SK-N-SH (cell line): Measurements from ENCODE around the gene KLF16. TPM values are rescaled to one million over a fixed set of nuclear protein-coding genes. Genes with fewer than 3 reads are reported as not detected.

Experiments used
- CTCF ChIA-PET: fragments of 300-600, 350-600 bp; formaldehyde crosslinking; extraction: SDS; loops from one replicate; lab custom pipeline; 2021; lab: Yijun Ruan, JAX
- POLR2A ChIA-PET: fragments of 350-600 bp; sonication (Branson Sonifier 250); formaldehyde crosslinking; extraction: SDS; loops from one replicate; lab custom pipeline; 2020; ENCODE audit warnings: antibody characterized with exemption, inconsistent platforms; lab: Yijun Ruan, JAX
- DNase-seq: peaks from one replicate; pipeline ENCODE4 v3.0.0; 2012
- H2AFZ ChIP-seq: fragments of 200-600 bp; sonication (generic); 2 replicates; pipeline ENCODE4 v1.8.1; 2016; ENCODE audit warnings: antibody characterized with exemption, mild to moderate bottlenecking, low read depth
- H3F3A ChIP-seq: fragments of 200-600 bp; sonication (generic); replicated peaks from 2 replicates; pipeline ENCODE3; 2016; ENCODE audit warnings: antibody characterized with exemption, mild to moderate bottlenecking; ENCODE audit not compliant: insufficient read depth
- H3K27ac ChIP-seq, 2 experiments: fragments of 200-500 bp in 1 of 2; fragments of 200-600 bp in 1 of 2; sonication (Bioruptor generic) in 1 of 2; sonication (generic), shearing (Covaris generic) in 1 of 2; 2 replicates each; pipeline versions ENCODE4 v1.5.1 to v1.6.1; 2014 to 2016; ENCODE audit warnings: low read depth in 2 of 2, inconsistent platforms in 1 of 2, low read length in 1 of 2, mild to moderate bottlenecking in 1 of 2, mixed read lengths in 1 of 2
- H3K27me3 ChIP-seq: fragments of 200-600 bp; sonication (generic), shearing (Covaris generic); 2 replicates; pipeline ENCODE4 v1.6.1; 2016; ENCODE audit warnings: mixed run types; ENCODE audit not compliant: insufficient read depth
- H3K36me3 ChIP-seq, 2 experiments: fragments of 200-500 bp in 1 of 2; fragments of 200-600 bp in 1 of 2; sonication (Bioruptor generic) in 1 of 2; sonication (generic) in 1 of 2; replicated peaks in 1 of 2; 2 replicates each; pipeline versions ENCODE3 to v1.5.1; 2014 to 2016; ENCODE audit warnings: low read length in 1 of 2, mild to moderate bottlenecking in 1 of 2; ENCODE audit not compliant: insufficient read depth in 2 of 2, control insufficient read depth in 1 of 2
- H3K4me1 ChIP-seq, 2 experiments: fragments of 200-500 bp in 1 of 2; fragments of 200-600 bp in 1 of 2; sonication (Bioruptor generic) in 1 of 2; sonication (generic), shearing (Covaris generic) in 1 of 2; 2 replicates each; pipeline versions ENCODE4 v1.5.1 to v1.6.1; 2014 to 2016; ENCODE audit warnings: low read depth in 1 of 2, low read length in 1 of 2, mixed run types in 1 of 2; ENCODE audit not compliant: insufficient read depth in 2 of 2, control insufficient read depth in 1 of 2
- H3K4me2 ChIP-seq: fragments of 200-600 bp; sonication (generic), shearing (Covaris generic); 2 replicates; pipeline ENCODE4 v1.6.1; 2017; ENCODE audit warnings: mixed run types
- H3K4me3 ChIP-seq, 2 experiments: fragments of 200-500 bp in 1 of 2; fragments of 200-600 bp in 1 of 2; sonication (Bioruptor generic) in 1 of 2; sonication (generic), shearing (Covaris generic) in 1 of 2; 2 replicates each; pipeline versions ENCODE4 v1.5.1 to v1.8.1; 2014 to 2016; ENCODE audit warnings: low read depth in 2 of 2, inconsistent platforms in 1 of 2, low read length in 1 of 2, mild to moderate bottlenecking in 1 of 2, mixed read lengths in 1 of 2, moderate library complexity in 1 of 2
- H3K79me2 ChIP-seq: fragments of 200-600 bp; sonication (generic); 2 replicates; pipeline ENCODE4 v1.8.1; 2017; ENCODE audit warnings: mild to moderate bottlenecking; ENCODE audit not compliant: insufficient read depth
- H3K9ac ChIP-seq: fragments of 200-600 bp; sonication (generic); 2 replicates; pipeline ENCODE4 v1.6.1; 2017; ENCODE audit warnings: mixed run types
- H3K9me2 ChIP-seq: fragments of 200-600 bp; sonication (generic); 2 replicates; pipeline ENCODE4 v1.6.1; 2017; ENCODE audit warnings: mixed run types
- H3K9me3 ChIP-seq: fragments of 200-600 bp; sonication (generic); 2 replicates; pipeline ENCODE4 v1.6.1; 2017; ENCODE audit warnings: mixed run types, mild to moderate bottlenecking, moderate library complexity
- H4K20me1 ChIP-seq: fragments of 200-600 bp; sonication (generic); 2 replicates; pipeline ENCODE4 v1.6.1; 2017; ENCODE audit warnings: mild to moderate bottlenecking, mixed run types; ENCODE audit not compliant: insufficient read depth
- ELF1 ChIP-seq: IDR thresholded peaks from 2 replicates; pipeline ENCODE4 v1.4.0; 2012
- EP300 ChIP-seq, 2 experiments: IDR thresholded peaks; 2 replicates each; pipeline versions ENCODE4 v1.4.0 to v1.6.1; 2012; ENCODE audit warnings: borderline replicate concordance in 1 of 2, low read depth in 1 of 2, low read length in 1 of 2
- EZH2phosphoT487 ChIP-seq: fragments of 200-600 bp; sonication (generic); IDR thresholded peaks from 2 replicates; pipeline ENCODE4 v1.6.1; 2017; ENCODE audit warnings: low read depth, mixed run types, mild to moderate bottlenecking, antibody characterized with exemption, moderate library complexity, borderline replicate concordance
- FOSL2 ChIP-seq: IDR thresholded peaks from 2 replicates; pipeline ENCODE4 v1.4.0; 2012; ENCODE audit warnings: low read depth, mild to moderate bottlenecking, moderate library complexity, borderline replicate concordance
- GABPA ChIP-seq: IDR thresholded peaks from 2 replicates; pipeline ENCODE4 v1.4.0; 2012; ENCODE audit warnings: low read depth, mild to moderate bottlenecking
- IRF3 ChIP-seq: fragments of 150-350 bp; IDR thresholded peaks from 2 replicates; pipeline ENCODE4 v1.6.1; 2016; ENCODE audit warnings: mild to moderate bottlenecking, low read depth, low read length
- MEF2A ChIP-seq: IDR thresholded peaks from 2 replicates; pipeline ENCODE4 v1.4.0; 2012; ENCODE audit warnings: low read depth, borderline replicate concordance
- MXI1 ChIP-seq: IDR thresholded peaks from 2 replicates; pipeline ENCODE4 v1.6.1; 2012; ENCODE audit warnings: mild to moderate bottlenecking, low read depth, low read length, improper control_type of control experiment
- NRF1 ChIP-seq: IDR thresholded peaks from 2 replicates; pipeline ENCODE4 v1.6.1; 2012; ENCODE audit warnings: low read depth, mild to moderate bottlenecking, low read length
- RFX5 ChIP-seq: IDR thresholded peaks from 2 replicates; pipeline ENCODE4 v1.6.1; 2012; ENCODE audit warnings: mild to moderate bottlenecking, improper control_type of control experiment, low read length
- SMC3 ChIP-seq: IDR thresholded peaks from 2 replicates; pipeline ENCODE4 v1.6.1; 2012; ENCODE audit warnings: low read depth, low read length, improper control_type of control experiment
- TCF12 ChIP-seq: IDR thresholded peaks from 2 replicates; pipeline ENCODE4 v1.4.0; 2012
- TEAD4 ChIP-seq: IDR thresholded peaks from 2 replicates; pipeline ENCODE4 v1.4.0; 2012; ENCODE audit warnings: mild to moderate bottlenecking, borderline replicate concordance; ENCODE audit not compliant: insufficient read depth
- WGBS: methylation state at CpG from one replicate; pipeline ENCODE4 v1.1.6; 2017; ENCODE audit warnings: low lambda C conversion rate; 5-methylcytosine and 5-hydroxymethylcytosine counted together
- polyA plus RNA-seq, 3 experiments: library from polyadenylated mRNA; depleted of rRNA; stranded (reverse); fragments of >200 nt; gene quantifications; 2 replicates each; pipeline ENCODE4 v1.2.3, GENCODE V29; 2012
- TF ChIP-seq, protein P1 (sequence below): IDR thresholded peaks from 2 replicates; pipeline ENCODE4 v1.4.0; 2012; ENCODE audit warnings: low read depth, borderline replicate concordance
- TF ChIP-seq, protein P2 (sequence below): IDR thresholded peaks from 2 replicates; pipeline ENCODE4 v1.6.1; 2012; ENCODE audit warnings: mild to moderate bottlenecking, low read depth, low read length, moderate library complexity

Gene KLF16
- polyA plus RNA-seq, 1 of the 3 experiments (the other 2 are of a cell fraction) = 16.1 TPM

DNA sequence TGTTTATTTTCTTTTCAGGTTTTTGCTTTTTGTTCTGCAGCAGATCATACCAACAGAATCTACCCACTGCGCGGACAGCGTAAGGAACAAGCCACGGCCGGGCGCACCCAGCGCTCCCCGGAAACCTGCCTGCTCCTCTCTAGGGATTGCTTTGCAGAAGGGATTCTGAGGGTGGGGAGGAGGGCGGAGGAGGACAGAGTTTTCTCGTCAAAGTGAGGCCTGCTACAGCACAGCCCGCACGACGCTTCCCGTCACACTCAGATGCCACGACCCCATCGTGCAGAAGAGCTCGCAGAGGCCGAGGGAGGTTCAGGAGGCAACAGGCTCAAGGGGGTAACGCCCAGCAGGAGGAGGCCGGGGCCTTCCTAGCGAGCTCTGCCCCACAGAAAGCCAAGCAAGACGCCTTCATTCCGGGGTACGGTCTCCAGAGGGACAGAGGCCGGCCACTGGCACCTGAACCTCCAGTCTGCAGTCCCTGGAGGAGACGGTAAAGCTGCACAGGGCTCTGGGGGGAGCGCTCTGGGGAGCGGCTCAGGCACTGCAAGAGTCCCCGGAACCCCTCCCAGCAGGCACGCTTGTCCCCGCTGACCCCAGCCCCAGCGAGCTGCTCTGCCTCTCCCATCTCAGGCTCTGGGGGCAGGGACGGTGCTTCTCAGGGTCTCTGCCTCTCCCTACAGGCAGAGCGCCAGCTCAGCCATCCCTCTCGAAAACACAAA is 22.0 kb downstream of the KLF16 start:
- no peak for DNase-seq
- Histone ChIP-seq H4K20me1 (peaks cover 99% of the 10 kb centered on the region), H3K79me2 (peaks cover 99% of the 10 kb centered on the region), H3K9ac (no peak overlapping the region), H3K4me3 (no peak overlapping the region), H3K9me3 (no peaks in the 10 kb centered on the region), H3K4me2 (no peak overlapping the region), H3K9me2 (no peaks in the 10 kb centered on the region), H3K27ac (no peak overlapping the region), H3K36me3 (peaks cover 0 to 7% of the 10 kb centered on the region in 2 experiments), H3F3A (no peaks in the 10 kb centered on the region), H3K4me1 (peaks cover 0 to 19% of the 10 kb centered on the region in 2 experiments; a peak in 1 of 4 replicates), H2AFZ (no peak overlapping the region), H3K27me3 (no peaks in the 10 kb centered on the region)
- ChIA-PET CTCF (interaction anchor here (15.0 kb wide), 1 partner anchor 14 kb away, joined by 188 read pairs; no protein-coding TSS in a partner anchor), POLR2A (interaction anchor here (0.7 kb wide), 1 partner anchor 133 kb away, joined by 3 read pairs; no protein-coding TSS in a partner anchor)
- TF ChIP-seq, protein P1, sequence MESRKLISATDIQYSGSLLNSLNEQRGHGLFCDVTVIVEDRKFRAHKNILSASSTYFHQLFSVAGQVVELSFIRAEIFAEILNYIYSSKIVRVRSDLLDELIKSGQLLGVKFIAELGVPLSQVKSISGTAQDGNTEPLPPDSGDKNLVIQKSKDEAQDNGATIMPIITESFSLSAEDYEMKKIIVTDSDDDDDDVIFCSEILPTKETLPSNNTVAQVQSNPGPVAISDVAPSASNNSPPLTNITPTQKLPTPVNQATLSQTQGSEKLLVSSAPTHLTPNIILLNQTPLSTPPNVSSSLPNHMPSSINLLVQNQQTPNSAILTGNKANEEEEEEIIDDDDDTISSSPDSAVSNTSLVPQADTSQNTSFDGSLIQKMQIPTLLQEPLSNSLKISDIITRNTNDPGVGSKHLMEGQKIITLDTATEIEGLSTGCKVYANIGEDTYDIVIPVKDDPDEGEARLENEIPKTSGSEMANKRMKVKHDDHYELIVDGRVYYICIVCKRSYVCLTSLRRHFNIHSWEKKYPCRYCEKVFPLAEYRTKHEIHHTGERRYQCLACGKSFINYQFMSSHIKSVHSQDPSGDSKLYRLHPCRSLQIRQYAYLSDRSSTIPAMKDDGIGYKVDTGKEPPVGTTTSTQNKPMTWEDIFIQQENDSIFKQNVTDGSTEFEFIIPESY = no peak
- TF ChIP-seq TEAD4 (no peak), ELF1 (no peak), SMC3 (no peak), NRF1 (no peak), MXI1 (no peak), GABPA (no peak), TCF12 (no peak), EZH2phosphoT487 (no peak), MEF2A (no peak), EP300 (IDR thresholded peaks at IDR 0.05; ENCODE audit: borderline replicate concordance in 1 of 2, low read depth in 1 of 2, low read length in 1 of 2) (no peak)
- 93% methylated on average over 31 of the region's 35 CpGs for WGBS

- Histone ChIP-seq H3K36me3 (peaks cover 0 to 7% of the 10 kb centered on the region in 2 experiments), H2AFZ (no peak overlapping the region), H3K4me3 (no peak overlapping the region), H3K27me3 (no peaks in the 10 kb centered on the region), H3K79me2 (peaks cover 99% of the 10 kb centered on the region), H3K9ac (no peak overlapping the region), H3F3A (no peaks in the 10 kb centered on the region), H3K4me1 (peaks cover 0 to 12% of the 10 kb centered on the region in 2 experiments; a peak in 1 of 4 replicates), H3K27ac (no peak overlapping the region), H3K9me2 (no peaks in the 10 kb centered on the region), H3K4me2 (no peak overlapping the region), H4K20me1 (peaks cover 99% of the 10 kb centered on the region), H3K9me3 (no peaks in the 10 kb centered on the region)
- DNase-seq = no peak
- 95% methylated on average over 16 of the region's 22 CpGs for WGBS
- CTCF ChIA-PET = interaction anchor here (15.0 kb wide), 1 partner anchor 13 kb away, joined by 188 read pairs; no protein-coding TSS in a partner anchor
- POLR2A ChIA-PET = no interaction called here
- TF ChIP-seq, protein P2, sequence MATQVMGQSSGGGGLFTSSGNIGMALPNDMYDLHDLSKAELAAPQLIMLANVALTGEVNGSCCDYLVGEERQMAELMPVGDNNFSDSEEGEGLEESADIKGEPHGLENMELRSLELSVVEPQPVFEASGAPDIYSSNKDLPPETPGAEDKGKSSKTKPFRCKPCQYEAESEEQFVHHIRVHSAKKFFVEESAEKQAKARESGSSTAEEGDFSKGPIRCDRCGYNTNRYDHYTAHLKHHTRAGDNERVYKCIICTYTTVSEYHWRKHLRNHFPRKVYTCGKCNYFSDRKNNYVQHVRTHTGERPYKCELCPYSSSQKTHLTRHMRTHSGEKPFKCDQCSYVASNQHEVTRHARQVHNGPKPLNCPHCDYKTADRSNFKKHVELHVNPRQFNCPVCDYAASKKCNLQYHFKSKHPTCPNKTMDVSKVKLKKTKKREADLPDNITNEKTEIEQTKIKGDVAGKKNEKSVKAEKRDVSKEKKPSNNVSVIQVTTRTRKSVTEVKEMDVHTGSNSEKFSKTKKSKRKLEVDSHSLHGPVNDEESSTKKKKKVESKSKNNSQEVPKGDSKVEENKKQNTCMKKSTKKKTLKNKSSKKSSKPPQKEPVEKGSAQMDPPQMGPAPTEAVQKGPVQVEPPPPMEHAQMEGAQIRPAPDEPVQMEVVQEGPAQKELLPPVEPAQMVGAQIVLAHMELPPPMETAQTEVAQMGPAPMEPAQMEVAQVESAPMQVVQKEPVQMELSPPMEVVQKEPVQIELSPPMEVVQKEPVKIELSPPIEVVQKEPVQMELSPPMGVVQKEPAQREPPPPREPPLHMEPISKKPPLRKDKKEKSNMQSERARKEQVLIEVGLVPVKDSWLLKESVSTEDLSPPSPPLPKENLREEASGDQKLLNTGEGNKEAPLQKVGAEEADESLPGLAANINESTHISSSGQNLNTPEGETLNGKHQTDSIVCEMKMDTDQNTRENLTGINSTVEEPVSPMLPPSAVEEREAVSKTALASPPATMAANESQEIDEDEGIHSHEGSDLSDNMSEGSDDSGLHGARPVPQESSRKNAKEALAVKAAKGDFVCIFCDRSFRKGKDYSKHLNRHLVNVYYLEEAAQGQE = no peak
- no peak for TF ChIP-seq TEAD4
- TF ChIP-seq FOSL2 = no peak
- TF ChIP-seq EZH2phosphoT487 = no peak
- no peak for TF ChIP-seq RFX5
- TF ChIP-seq IRF3 = no peak
- TF ChIP-seq EP300 (IDR thresholded peaks at IDR 0.05; ENCODE audit: borderline replicate concordance in 1 of 2, low read depth in 1 of 2, low read length in 1 of 2) = no peak
Measured at GRCh38 chr19:1840541-1841115, 22.8 kb downstream of the KLF16 start.
